SK-N-SH (cell line): ENCODE data around the gene C1QBP.

Experiments
- CTCF ChIP-seq: fragments of 200-600 bp; sonication (generic); IDR thresholded peaks from 2 replicates; pipeline ENCODE4 v1.6.1; 2017; ENCODE audit warnings: antibody characterized with exemption, mild to moderate bottlenecking, moderate library complexity
- EP300 ChIP-seq, 2 experiments: IDR thresholded peaks; 2 replicates each; pipeline versions ENCODE4 v1.4.0 to v1.6.1; 2012; ENCODE audit warnings: borderline replicate concordance in 1 of 2, low read depth in 1 of 2, low read length in 1 of 2
- EZH2phosphoT487 ChIP-seq: fragments of 200-600 bp; sonication (generic); IDR thresholded peaks from 2 replicates; pipeline ENCODE4 v1.6.1; 2017; ENCODE audit warnings: low read depth, mixed run types, mild to moderate bottlenecking, antibody characterized with exemption, moderate library complexity, borderline replicate concordance
- FOSL2 ChIP-seq: IDR thresholded peaks from 2 replicates; pipeline ENCODE4 v1.4.0; 2012; ENCODE audit warnings: low read depth, mild to moderate bottlenecking, moderate library complexity, borderline replicate concordance
- JUND ChIP-seq: IDR thresholded peaks from 2 replicates; pipeline ENCODE4 v1.4.0; 2012
- POLR2AphosphoS5 ChIP-seq: IDR thresholded peaks from 2 replicates; pipeline ENCODE4 v1.6.1; 2012; ENCODE audit warnings: low read depth, low read length
- RCOR1 ChIP-seq: fragments of 150-350 bp; IDR thresholded peaks from 2 replicates; pipeline ENCODE4 v1.6.1; 2017; ENCODE audit warnings: antibody characterized with exemption, low read length
- REST ChIP-seq: IDR thresholded peaks from 2 replicates; pipeline ENCODE4 v1.6.1; 2012; ENCODE audit warnings: mild to moderate bottlenecking, low read depth, low read length, moderate library complexity
- RFX5 ChIP-seq: IDR thresholded peaks from 2 replicates; pipeline ENCODE4 v1.6.1; 2012; ENCODE audit warnings: mild to moderate bottlenecking, improper control_type of control experiment, low read length
- SMC3 ChIP-seq: IDR thresholded peaks from 2 replicates; pipeline ENCODE4 v1.6.1; 2012; ENCODE audit warnings: low read depth, low read length, improper control_type of control experiment
- TAF1 ChIP-seq: IDR thresholded peaks from 2 replicates; pipeline ENCODE4 v1.6.1; 2012; ENCODE audit warnings: low read depth, mild to moderate bottlenecking, low read length, moderate library complexity, borderline replicate concordance
- TEAD4 ChIP-seq: IDR thresholded peaks from 2 replicates; pipeline ENCODE4 v1.4.0; 2012; ENCODE audit warnings: mild to moderate bottlenecking, borderline replicate concordance; ENCODE audit not compliant: insufficient read depth
- TF ChIP-seq, protein P1 (sequence below): IDR thresholded peaks from 2 replicates; pipeline ENCODE4; 2012
- TF ChIP-seq, protein P2 (sequence below): IDR thresholded peaks from 2 replicates; pipeline ENCODE4 v1.4.0; 2012; ENCODE audit warnings: low read depth

DNA sequence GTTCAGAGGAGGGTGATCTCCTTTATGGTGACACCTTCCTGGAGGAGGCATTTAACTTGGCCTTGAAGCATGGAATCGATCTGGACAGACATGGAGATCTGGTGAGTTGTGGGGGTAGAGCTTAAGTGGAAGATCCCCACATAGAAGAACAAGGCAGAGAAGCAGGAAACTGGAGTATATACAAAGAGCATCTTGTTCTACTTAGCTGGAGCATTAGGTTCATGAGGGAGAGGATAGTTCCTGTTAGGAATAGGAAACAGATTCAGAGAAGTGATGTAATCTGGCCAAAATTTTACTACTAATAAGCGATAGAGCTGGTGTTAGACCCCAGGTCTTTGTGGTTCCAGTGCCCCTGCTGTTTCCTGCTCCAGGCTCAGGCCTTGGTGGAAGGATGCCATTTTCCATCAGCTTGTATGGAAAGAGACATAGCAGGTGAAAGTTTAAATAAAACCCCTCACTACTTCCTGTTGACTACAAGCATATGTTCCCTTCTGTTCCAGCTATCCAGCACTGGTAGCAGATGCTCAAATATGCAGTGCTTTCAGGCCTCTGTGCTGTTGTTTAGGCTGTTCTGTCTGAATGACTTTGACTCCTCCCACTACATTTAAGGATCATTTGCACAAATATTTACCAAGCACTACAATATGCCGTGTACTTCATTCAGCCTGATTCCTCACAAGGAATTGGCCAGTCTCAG is 9.6 kb downstream of the C1QBP start:
- no peak for TF ChIP-seq RFX5
- TF ChIP-seq, protein P1, sequence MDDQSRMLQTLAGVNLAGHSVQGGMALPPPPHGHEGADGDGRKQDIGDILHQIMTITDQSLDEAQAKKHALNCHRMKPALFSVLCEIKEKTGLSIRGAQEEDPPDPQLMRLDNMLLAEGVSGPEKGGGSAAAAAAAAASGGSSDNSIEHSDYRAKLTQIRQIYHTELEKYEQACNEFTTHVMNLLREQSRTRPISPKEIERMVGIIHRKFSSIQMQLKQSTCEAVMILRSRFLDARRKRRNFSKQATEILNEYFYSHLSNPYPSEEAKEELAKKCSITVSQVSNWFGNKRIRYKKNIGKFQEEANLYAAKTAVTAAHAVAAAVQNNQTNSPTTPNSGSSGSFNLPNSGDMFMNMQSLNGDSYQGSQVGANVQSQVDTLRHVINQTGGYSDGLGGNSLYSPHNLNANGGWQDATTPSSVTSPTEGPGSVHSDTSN = no peak
- TF ChIP-seq, protein P2, sequence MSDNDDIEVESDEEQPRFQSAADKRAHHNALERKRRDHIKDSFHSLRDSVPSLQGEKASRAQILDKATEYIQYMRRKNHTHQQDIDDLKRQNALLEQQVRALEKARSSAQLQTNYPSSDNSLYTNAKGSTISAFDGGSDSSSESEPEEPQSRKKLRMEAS = no peak
- no peak for TF ChIP-seq JUND
- TF ChIP-seq EP300 (IDR thresholded peaks at IDR 0.05; ENCODE audit: borderline replicate concordance in 1 of 2, low read depth in 1 of 2, low read length in 1 of 2) = no peak
- no peak for TF ChIP-seq CTCF
- TF ChIP-seq SMC3 = no peak
- no peak for TF ChIP-seq REST
- TF ChIP-seq TEAD4 = no peak
- TF ChIP-seq EZH2phosphoT487 = no peak
- TF ChIP-seq POLR2AphosphoS5 = no peak
- TF ChIP-seq TAF1 = no peak
- TF ChIP-seq FOSL2 = no peak
- TF ChIP-seq RCOR1 = no peak
